ENCODE data around the gene CTDSPL2. TPM values are rescaled to one million over a fixed set of nuclear protein-coding genes. Genes with fewer than 3 reads are reported as not detected.

CTDSPL2 gene
- total and polyA plus RNA-seq, 2 experiments from 2014 or later: 23.4 to 46.6 TPM

GRCh38 chr15:44489464-44489863, 62.0 kb downstream of the CTDSPL2 start:
- Histone ChIP-seq H3K9me3 (ENCODE audit: low read depth) (no peaks in the 10 kb centered on the region), H3K36me3 (peaks cover 30% of the 10 kb centered on the region), H3K4me1 (ENCODE audit: low read depth) (peaks cover 7% of the 10 kb centered on the region), H3K27ac (no peak overlapping the region), H3K4me3 (no peak overlapping the region), H3K27me3 (no peaks in the 10 kb centered on the region)
- DNase-seq (ENCODE audit: low read depth in 1 of 2, low spot score in 1 of 2): peak in 1 of 2 donors; percentile 63
- no peak for TF ChIP-seq CTCF (IDR thresholded peaks at IDR 0.05; ENCODE audit: low read depth, low read length)

DNA sequence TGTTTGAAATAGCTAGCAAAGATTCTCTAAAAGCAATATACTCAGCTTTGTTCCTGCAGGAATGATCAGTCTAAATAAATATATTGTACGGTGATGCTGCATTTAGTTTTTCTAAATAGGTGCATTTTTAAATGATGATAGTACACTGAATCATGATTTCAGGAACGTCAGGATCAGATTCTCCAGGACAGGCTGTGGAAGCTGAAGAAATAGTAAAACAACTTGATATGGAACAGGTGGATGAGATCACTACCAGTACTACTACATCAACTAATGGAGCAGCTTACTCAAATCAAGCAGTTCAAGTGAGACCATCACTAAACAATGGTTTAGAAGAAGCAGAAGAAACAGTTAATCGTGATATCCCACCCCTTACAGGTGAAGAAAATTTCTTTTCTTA, 63.2 kb downstream of the CTDSPL2 start:
- H3K36me3 ChIP-seq: peaks cover 30% of the 10 kb centered on the region

GRCh38 chr15:44492040-44492439, 64.6 kb downstream of the CTDSPL2 start:
- Histone ChIP-seq H3K27ac (no peak overlapping the region), H3K36me3 (peaks cover 35% of the 10 kb centered on the region), H3K4me1 (ENCODE audit: low read depth) (no peaks in the 10 kb centered on the region), H3K9me3 (ENCODE audit: low read depth) (no peaks in the 10 kb centered on the region), H3K4me3 (no peak overlapping the region), H3K27me3 (no peaks in the 10 kb centered on the region)
- no peak for TF ChIP-seq CTCF (IDR thresholded peaks at IDR 0.05; ENCODE audit: low read depth, low read length)
- DNase-seq (ENCODE audit: low read depth in 1 of 2, low spot score in 1 of 2): no peak

More for the DNA sequence above, 63.2 kb downstream of the CTDSPL2 start:
- peaks cover 5% of the 10 kb centered on the region for H3K4me1 ChIP-seq (ENCODE audit: low read depth)
- H3K4me3 ChIP-seq: no peak overlapping the region
- TF ChIP-seq CTCF (IDR thresholded peaks at IDR 0.05; ENCODE audit: low read depth, low read length): no peak
- DNase-seq (ENCODE audit: low read depth in 1 of 2, low spot score in 1 of 2): no peak
- H3K9me3 ChIP-seq (ENCODE audit: low read depth): no peaks in the 10 kb centered on the region
- no peak overlapping the region for H3K27ac ChIP-seq
- H3K27me3 ChIP-seq: no peaks in the 10 kb centered on the region

DNA sequence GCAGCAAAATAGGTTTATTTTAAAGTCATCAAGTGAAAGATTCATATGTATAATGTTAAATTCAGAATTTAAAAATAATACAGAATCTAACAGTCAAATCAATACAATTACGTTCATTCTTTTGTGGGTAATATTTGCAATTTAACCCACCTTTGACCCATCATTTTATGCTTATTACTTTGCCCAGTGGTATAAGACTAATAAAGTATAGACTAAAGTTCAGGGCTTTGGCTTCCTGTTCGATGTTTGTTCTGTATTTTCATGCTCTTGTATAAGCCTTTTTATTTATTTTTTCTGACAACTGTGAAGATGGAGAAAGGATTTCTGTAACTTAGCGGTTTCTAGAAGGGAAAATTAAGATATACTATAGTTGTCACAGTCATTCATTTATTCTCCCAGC, 65.2 kb downstream of the CTDSPL2 start:
- H3K4me1 ChIP-seq (ENCODE audit: low read depth): no peaks in the 10 kb centered on the region
- H3K4me3 ChIP-seq: no peak overlapping the region
- no peaks in the 10 kb centered on the region for H3K9me3 ChIP-seq (ENCODE audit: low read depth)
- no peak for DNase-seq (ENCODE audit: low read depth in 1 of 2, low spot score in 1 of 2)
- TF ChIP-seq CTCF (IDR thresholded peaks at IDR 0.05; ENCODE audit: low read depth, low read length): no peak
- H3K27me3 ChIP-seq: no peaks in the 10 kb centered on the region
- no peak overlapping the region for H3K27ac ChIP-seq
- H3K36me3 ChIP-seq: peaks cover 37% of the 10 kb centered on the region

- no peak for TF ChIP-seq CTCF (IDR thresholded peaks at IDR 0.05; ENCODE audit: low read depth, low read length)
- Histone ChIP-seq H3K4me3 (no peak overlapping the region), H3K36me3 (peaks cover 58% of the 10 kb centered on the region), H3K27ac (no peak overlapping the region), H3K27me3 (no peaks in the 10 kb centered on the region), H3K4me1 (ENCODE audit: low read depth) (no peaks in the 10 kb centered on the region), H3K9me3 (ENCODE audit: low read depth) (no peaks in the 10 kb centered on the region)
- DNase-seq (ENCODE audit: low read depth in 1 of 2, low spot score in 1 of 2): no peak
These were observed 68.1 kb downstream of the CTDSPL2 start for GRCh38 chr15:44495562-44495961.

GRCh38 chr15:44500555-44500954, 73.1 kb downstream of the CTDSPL2 start:
- no peak for TF ChIP-seq CTCF (IDR thresholded peaks at IDR 0.05; ENCODE audit: low read depth, low read length)
- DNase-seq (ENCODE audit: low read depth in 1 of 2, low spot score in 1 of 2): no peak
- H3K27ac ChIP-seq: no peak overlapping the region
- peaks cover 54% of the 10 kb centered on the region for H3K36me3 ChIP-seq
- H3K9me3 ChIP-seq (ENCODE audit: low read depth): no peaks in the 10 kb centered on the region
- H3K4me3 ChIP-seq: no peak overlapping the region
- H3K4me1 ChIP-seq (ENCODE audit: low read depth): no peaks in the 10 kb centered on the region
- no peaks in the 10 kb centered on the region for H3K27me3 ChIP-seq
